Neutrophil (primary cell): ENCODE measurements around the gene SYT2.

Experiments
- H3K27ac ChIP-seq: fragments of 200-600 bp; sonication (generic); 2 replicates; pipeline ENCODE4 v1.5.1; 2016; ENCODE audit warnings: mild to moderate bottlenecking, moderate library complexity
- H3K27me3 ChIP-seq: fragments of 200-600 bp; sonication (generic); 2 replicates; pipeline ENCODE4 v1.6.0; 2016; ENCODE audit warnings: mild to moderate bottlenecking
- H3K36me3 ChIP-seq: fragments of 200-600 bp; sonication (generic); 2 replicates; pipeline ENCODE4 v1.5.1; 2017
- H3K4me1 ChIP-seq, 2 experiments: fragments of 200-600 bp in 1 of 2; sonication (generic) in 1 of 2; 1 replicate in 1 of 2; 2 replicates in 1 of 2; pipeline versions ENCODE4 v1.5.1 to v1.6.1; 2013 to 2016; ENCODE audit warnings: low read depth in 1 of 2, low read length in 1 of 2, mild to moderate bottlenecking in 1 of 2, moderate library complexity in 1 of 2; ENCODE audit not compliant: control insufficient read depth in 1 of 2, insufficient read depth in 1 of 2
- H3K4me3 ChIP-seq, 2 experiments: fragments of 200-600 bp in 1 of 2; sonication (generic) in 1 of 2; 1 replicate in 1 of 2; 2 replicates in 1 of 2; pipeline ENCODE4 v1.5.1; 2013 to 2016; ENCODE audit warnings: low read depth in 1 of 2, low read length in 1 of 2, mild to moderate bottlenecking in 1 of 2, moderate library complexity in 1 of 2
- H3K9me3 ChIP-seq: fragments of 200-600 bp; sonication (generic); 2 replicates; pipeline ENCODE4 v1.5.1; 2016
- TF ChIP-seq, protein P1 (sequence below): fragments of 200-600 bp; sonication (generic); IDR thresholded peaks from 2 replicates; pipeline ENCODE4 v1.5.1; 2016; ENCODE audit warnings: antibody characterized with exemption

The SYT2 gene

DNA sequence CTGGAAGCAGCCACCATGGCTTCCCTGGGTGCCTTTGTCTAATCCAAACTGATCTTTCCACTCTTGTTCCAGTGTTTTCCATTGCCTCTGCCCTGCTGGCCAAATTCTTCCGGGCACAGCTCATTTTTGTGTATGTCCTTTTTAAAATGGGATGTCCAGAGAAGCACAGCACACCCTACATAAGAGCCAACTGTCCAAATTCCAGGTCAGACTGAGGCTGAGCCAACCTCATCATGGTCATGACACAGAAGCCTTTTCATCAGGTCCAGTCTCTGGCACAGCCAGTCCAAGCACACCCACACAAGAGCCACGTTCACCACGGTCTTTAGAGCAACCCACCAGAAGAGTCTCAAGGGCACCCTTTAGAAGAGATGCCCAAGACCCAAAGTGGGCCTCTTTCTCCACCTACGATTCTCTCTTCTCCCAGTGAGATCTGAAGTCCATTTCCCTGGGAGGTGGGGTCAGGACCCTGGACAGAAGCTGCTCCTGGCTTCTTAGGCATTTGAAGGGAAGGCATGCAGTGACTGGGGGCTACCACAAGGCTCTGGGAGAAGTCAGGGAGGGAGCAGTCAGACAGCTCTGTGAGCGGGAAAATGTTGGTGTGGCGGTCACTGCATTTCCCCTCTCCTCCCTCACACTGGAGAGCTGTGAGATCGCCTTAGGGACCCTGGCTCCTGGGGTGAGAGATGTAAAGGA lies 53.2 kb downstream of the SYT2 start:
- Histone ChIP-seq H3K27ac (no peak overlapping the region), H3K27me3 (peaks cover 100% of the 10 kb centered on the region)
- TF ChIP-seq, protein P1, sequence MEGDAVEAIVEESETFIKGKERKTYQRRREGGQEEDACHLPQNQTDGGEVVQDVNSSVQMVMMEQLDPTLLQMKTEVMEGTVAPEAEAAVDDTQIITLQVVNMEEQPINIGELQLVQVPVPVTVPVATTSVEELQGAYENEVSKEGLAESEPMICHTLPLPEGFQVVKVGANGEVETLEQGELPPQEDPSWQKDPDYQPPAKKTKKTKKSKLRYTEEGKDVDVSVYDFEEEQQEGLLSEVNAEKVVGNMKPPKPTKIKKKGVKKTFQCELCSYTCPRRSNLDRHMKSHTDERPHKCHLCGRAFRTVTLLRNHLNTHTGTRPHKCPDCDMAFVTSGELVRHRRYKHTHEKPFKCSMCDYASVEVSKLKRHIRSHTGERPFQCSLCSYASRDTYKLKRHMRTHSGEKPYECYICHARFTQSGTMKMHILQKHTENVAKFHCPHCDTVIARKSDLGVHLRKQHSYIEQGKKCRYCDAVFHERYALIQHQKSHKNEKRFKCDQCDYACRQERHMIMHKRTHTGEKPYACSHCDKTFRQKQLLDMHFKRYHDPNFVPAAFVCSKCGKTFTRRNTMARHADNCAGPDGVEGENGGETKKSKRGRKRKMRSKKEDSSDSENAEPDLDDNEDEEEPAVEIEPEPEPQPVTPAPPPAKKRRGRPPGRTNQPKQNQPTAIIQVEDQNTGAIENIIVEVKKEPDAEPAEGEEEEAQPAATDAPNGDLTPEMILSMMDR: no peak

DNA sequence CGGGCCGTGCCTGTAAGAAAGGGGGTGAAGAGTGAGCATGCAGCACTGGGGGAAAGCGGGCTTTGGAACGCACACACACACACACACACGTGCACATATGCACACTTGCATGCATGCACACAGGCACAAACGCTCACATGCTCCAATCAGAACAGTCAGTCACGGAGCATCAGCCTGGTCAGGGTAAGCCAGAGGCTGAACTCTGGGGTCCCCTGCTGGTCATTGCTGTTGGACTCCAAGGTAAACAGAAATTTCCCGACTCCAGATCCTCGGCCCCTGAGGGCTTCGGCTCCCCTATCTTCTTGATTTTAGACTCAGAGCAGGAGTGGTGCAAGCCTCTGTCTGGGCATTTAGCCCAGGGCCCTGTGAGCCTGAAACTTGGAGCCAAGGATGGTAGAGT lies 54.2 kb downstream of the SYT2 start:
- Histone ChIP-seq H3K4me3 (no peak overlapping the region), H3K36me3 (no peaks in the 10 kb centered on the region), H3K9me3 (no peaks in the 10 kb centered on the region), H3K27me3 (peaks cover 100% of the 10 kb centered on the region), H3K27ac (no peak overlapping the region), H3K4me1 (no peaks in the 10 kb centered on the region)
- TF ChIP-seq, protein P1: no peak

More for the DNA sequence above, 53.2 kb downstream of the SYT2 start:
- H3K4me1 ChIP-seq: no peaks in the 10 kb centered on the region
- no peak overlapping the region for H3K4me3 ChIP-seq
- no peaks in the 10 kb centered on the region for H3K9me3 ChIP-seq
- no peaks in the 10 kb centered on the region for H3K36me3 ChIP-seq

DNA sequence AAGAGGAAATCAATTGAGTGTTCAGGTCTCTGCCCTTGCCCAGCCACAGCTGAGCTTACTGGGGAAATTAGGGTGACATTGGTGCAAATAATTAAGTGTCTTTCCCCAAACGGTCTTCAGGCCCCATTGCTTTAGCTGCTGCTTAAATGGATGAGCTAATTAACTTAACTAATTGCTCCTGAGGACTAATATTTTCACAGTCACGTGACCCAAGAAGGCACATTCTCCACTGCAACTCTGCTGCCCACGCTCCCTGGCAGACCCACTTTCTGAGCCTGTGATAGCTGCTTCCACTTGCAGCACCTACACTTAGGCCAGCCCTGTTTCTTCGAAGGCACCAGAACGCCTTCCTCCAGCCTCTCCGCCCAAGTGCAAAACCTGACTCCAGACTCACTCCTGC lies 56.2 kb downstream of the SYT2 start:
- Histone ChIP-seq H3K9me3 (no peaks in the 10 kb centered on the region), H3K4me3 (no peak overlapping the region), H3K27ac (no peak overlapping the region), H3K36me3 (no peaks in the 10 kb centered on the region), H3K4me1 (no peaks in the 10 kb centered on the region), H3K27me3 (peaks cover 100% of the 10 kb centered on the region)
- TF ChIP-seq, protein P1: no peak

DNA sequence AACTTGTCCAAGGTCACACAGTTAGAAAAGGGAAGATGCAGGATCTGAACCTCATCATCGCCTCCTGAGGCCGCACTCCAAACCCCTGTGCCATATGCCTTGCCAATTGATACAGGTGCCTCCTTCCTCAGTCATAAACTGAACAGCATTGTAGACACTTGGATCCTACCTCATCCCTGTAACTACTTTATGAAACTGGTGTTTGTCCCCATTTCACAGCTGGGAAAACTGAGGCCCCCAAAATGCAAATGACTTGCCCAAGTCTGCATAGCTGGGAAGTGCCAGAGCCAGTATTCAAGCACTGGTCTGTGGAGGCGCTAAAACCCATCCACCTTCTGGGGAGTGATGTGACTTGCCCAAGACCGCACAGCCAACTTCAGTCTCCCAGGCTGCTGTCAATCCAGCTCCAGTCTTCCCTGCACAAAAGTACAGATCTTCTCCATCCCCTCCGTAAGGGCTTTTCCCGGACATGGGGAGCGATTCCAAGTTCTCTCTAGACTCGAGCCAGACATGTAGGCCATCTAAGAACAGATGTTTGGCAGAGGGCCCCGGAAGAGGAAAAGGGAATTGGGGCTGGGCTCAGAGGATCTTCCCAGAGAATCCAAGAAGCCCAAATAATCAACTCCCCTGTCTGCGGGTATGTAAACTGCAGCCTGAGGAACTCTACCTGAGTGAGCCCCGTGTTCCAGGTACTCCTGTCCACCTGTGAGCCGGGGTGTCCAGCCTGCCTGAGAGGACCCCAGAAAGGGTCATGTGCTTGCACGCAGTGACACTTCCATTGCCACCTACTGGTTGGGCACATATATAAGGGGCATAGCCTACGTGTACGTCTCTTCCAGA lies 60.5 kb downstream of the SYT2 start:
- no peaks in the 10 kb centered on the region for H3K4me1 ChIP-seq
- TF ChIP-seq, protein P1: no peak
- peaks cover 100% of the 10 kb centered on the region for H3K27me3 ChIP-seq
- H3K36me3 ChIP-seq: no peaks in the 10 kb centered on the region
- no peak overlapping the region for H3K27ac ChIP-seq
- H3K9me3 ChIP-seq: no peaks in the 10 kb centered on the region
- no peak overlapping the region for H3K4me3 ChIP-seq

DNA sequence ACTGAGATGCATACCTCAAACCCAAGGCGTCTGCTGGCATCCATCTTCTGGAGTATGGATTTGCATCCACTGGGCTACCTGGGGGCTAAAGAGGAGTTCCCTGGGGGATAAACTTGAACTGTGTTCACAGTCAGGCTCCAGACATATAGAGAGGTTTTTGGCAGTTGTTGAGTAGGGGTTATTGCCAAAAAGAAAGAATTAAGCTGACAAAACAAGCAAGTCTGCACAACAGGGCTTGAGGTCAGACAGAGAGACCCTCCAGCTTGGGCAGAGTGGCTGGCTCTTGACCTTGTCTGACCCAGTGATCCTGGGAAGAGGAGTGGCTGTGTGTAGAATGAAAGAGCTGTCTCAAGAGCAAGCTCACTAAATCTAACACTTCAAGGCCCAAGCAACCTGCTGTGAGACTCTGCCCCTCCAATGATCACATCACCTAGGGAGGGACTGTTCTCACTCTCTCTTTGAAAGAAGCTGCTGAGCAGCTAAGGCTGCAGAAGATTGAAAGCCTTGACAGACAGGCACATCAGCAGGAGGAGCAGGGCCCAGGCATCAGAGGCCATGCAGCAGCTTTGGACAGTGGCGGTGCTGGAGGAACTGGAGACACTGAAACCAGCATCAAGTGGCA lies 61.5 kb downstream of the SYT2 start:
- Histone ChIP-seq H3K36me3 (no peaks in the 10 kb centered on the region), H3K4me3 (no peak overlapping the region), H3K9me3 (no peaks in the 10 kb centered on the region), H3K27ac (no peak overlapping the region), H3K4me1 (no peaks in the 10 kb centered on the region), H3K27me3 (peaks cover 100% of the 10 kb centered on the region)
- TF ChIP-seq, protein P1: no peak
